Ascending aorta (tissue), 2 donors: Measurements from ENCODE around the gene KCNC4. TPM values are rescaled to one million over a fixed set of nuclear protein-coding genes. Genes with fewer than 3 reads are reported as not detected.

Experiments used
- DNase-seq, 2 donors: peaks; one replicate each; pipeline ENCODE4 v3.0.0-alpha.2; 2019; ENCODE audit warnings: low spot score in 2 of 2
- H3K27ac ChIP-seq, 2 donors: fragments of 200-600 bp; sonication (generic); one replicate each; pipeline ENCODE4 v1.5.1; 2016 to 2017; ENCODE audit warnings: mild to moderate bottlenecking in 1 of 2
- H3K27me3 ChIP-seq: fragments of 200-600 bp; sonication (generic); one replicate; pipeline ENCODE4 v1.5.1; 2017
- H3K36me3 ChIP-seq, 2 donors: fragments of 200-600 bp; sonication (generic); one replicate each; pipeline ENCODE4 v1.5.1; 2016
- H3K4me1 ChIP-seq, 2 donors: fragments of 200-600 bp; sonication (generic); one replicate each; pipeline ENCODE4 v1.5.1; 2016 to 2017; ENCODE audit warnings: mild to moderate bottlenecking in 1 of 2
- H3K4me3 ChIP-seq, 2 donors: fragments of 200-600 bp; sonication (generic); one replicate each; pipeline ENCODE4 v1.5.1; 2016 to 2017; ENCODE audit warnings: mild to moderate bottlenecking in 1 of 2
- H3K9me3 ChIP-seq, 2 donors: fragments of 200-600 bp; sonication (generic); one replicate each; pipeline ENCODE4 v1.5.1; 2016
- intact Hi-C: fragments of 100-400 bp; cut with DNase I; formaldehyde crosslinking; loops from one replicate; pipeline ENCODE4 v1.15.1; 2023
- total RNA-seq: library from RNA; depleted of rRNA; stranded (reverse); fragments of >200 nt; gene quantifications from one replicate; pipeline ENCODE4 v1.1.0, GENCODE V29; 2016
- TF ChIP-seq, protein P1 (sequence below), 3 experiments: fragments of 200-600 bp in 2 of 3; fragments of 450-650 bp in 1 of 3; sonication (generic) in 2 of 3; IDR thresholded peaks; one replicate each; pipeline ENCODE4 v1.5.1; 2016 to 2019; ENCODE audit warnings: antibody characterized with exemption in 3 of 3, mild to moderate bottlenecking in 1 of 3, moderate library complexity in 1 of 3

KCNC4 gene
- total RNA-seq, 1 donor from 2014 or later: 8.4 TPM

DNA sequence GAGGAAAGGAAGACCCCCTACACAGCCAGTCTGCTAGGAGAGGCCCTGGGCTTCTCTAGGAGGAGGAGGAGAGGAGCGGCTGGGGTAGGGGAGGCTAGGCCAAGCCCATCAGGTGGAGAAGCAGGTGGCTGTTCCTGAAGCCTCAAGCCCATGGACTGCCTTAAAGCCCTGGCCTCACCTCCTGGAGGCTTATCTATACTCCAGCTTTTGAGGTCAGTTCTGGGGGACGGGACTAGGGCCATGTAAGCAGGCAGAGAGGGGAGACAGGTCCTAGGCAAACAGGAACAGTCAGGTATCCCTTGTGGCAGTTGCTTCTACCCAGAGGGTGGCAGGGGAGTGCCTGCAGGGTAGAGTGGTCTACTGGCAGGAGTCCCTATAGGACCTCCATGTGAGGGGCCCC lies 40.6 kb downstream of the KCNC4 start:
- Histone ChIP-seq H3K9me3 (no peaks in the 10 kb centered on the region), H3K27me3 (no peaks in the 10 kb centered on the region), H3K4me1 (no peaks in the 10 kb centered on the region), H3K4me3 (no peak overlapping the region), H3K36me3 (no peaks in the 10 kb centered on the region), H3K27ac (no peak overlapping the region)
- no peak for DNase-seq
- intact Hi-C loops: no loop called here
- TF ChIP-seq, protein P1, sequence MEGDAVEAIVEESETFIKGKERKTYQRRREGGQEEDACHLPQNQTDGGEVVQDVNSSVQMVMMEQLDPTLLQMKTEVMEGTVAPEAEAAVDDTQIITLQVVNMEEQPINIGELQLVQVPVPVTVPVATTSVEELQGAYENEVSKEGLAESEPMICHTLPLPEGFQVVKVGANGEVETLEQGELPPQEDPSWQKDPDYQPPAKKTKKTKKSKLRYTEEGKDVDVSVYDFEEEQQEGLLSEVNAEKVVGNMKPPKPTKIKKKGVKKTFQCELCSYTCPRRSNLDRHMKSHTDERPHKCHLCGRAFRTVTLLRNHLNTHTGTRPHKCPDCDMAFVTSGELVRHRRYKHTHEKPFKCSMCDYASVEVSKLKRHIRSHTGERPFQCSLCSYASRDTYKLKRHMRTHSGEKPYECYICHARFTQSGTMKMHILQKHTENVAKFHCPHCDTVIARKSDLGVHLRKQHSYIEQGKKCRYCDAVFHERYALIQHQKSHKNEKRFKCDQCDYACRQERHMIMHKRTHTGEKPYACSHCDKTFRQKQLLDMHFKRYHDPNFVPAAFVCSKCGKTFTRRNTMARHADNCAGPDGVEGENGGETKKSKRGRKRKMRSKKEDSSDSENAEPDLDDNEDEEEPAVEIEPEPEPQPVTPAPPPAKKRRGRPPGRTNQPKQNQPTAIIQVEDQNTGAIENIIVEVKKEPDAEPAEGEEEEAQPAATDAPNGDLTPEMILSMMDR (IDR thresholded peaks at IDR 0.05): no peak

DNA sequence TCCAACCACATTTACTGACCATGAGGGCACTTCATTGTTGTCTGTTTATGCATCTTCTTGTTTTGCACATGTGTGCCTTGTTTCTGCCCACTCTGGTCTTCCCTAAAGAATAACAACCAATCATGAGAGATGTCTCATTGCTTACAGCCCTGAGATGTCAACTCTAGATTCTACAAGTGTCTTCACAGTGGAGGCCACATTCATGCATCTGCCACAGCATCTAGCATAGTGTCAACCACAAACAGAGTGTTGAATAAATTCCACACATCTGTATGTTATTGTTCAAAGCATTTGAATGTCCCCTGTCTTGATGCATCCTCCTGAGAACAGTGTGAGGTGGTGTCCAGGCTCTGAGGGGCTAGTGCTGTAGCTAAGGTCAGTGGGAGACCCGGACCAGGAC lies 43.1 kb downstream of the KCNC4 start:
- no peak for DNase-seq
- Histone ChIP-seq H3K36me3 (no peaks in the 10 kb centered on the region), H3K27me3 (no peaks in the 10 kb centered on the region), H3K9me3 (no peaks in the 10 kb centered on the region), H3K4me3 (no peak overlapping the region), H3K27ac (no peak overlapping the region), H3K4me1 (no peaks in the 10 kb centered on the region)
- intact Hi-C loops: no loop called here
- TF ChIP-seq, protein P1 (IDR thresholded peaks at IDR 0.05): no peak

DNA sequence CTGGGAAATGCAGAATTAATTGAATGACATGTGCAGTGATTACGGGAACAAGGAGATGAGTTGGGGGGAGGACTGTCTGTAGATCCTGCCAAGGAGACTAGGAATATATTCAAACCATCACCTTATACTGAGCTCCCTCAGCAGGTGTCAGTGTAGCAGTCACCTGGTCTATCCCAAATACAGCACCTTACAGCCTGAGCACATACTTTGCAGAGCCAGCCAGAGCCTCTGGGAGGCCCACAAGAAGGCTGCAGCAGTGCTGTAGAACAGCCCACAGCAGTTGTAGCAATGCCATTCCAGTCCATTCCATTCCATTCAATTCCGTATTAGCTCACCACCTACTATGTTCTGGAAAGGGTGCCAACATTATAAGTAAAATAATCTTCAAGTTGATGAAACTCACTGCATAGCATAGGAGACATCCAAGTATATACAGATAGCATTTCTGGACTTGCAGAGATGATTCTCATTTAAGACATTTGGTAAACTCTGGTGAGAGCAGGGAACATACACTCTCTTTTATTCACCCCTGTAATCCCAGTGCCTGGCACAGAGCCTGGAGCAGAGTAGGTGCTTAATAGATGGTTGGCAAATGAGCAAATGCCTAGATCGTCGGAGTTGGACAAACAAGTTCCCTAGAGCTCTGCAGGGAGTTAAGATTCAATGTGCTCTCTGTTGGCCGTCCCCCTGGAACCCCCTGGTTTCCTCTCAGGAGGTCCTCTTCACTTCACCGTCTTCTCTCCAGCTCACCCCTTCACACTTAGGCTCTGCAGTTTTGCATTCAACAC lies 44.7 kb downstream of the KCNC4 start:
- H3K36me3 ChIP-seq: no peaks in the 10 kb centered on the region
- intact Hi-C loops: no loop called here
- H3K9me3 ChIP-seq: no peaks in the 10 kb centered on the region
- H3K27ac ChIP-seq: no peak overlapping the region
- no peak for DNase-seq
- TF ChIP-seq, protein P1 (IDR thresholded peaks at IDR 0.05): no peak
- no peaks in the 10 kb centered on the region for H3K4me1 ChIP-seq
- no peaks in the 10 kb centered on the region for H3K27me3 ChIP-seq
- H3K4me3 ChIP-seq: no peak overlapping the region

DNA sequence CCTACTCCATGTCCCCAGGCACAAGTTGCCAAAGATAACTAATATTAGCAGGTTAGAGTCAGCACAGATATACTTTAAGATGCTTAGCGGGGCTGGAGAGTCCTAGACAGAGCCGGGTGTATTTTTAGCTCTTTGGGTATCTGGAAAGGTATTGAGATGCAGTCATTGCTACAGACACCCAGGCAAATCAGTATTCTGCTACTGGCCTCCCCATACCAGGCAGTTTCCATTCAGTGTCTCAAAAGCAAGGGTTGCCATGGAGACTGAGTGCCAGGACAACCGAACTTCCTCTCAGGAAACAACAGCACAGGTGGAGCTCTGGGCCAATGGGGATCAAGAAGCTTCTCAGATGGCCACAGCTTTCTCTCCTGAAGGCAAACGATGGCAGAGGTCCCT lies 45.3 kb downstream of the KCNC4 start:
- H3K36me3 ChIP-seq: no peaks in the 10 kb centered on the region
- H3K27me3 ChIP-seq: no peaks in the 10 kb centered on the region
- intact Hi-C loops: no loop called here
- H3K27ac ChIP-seq: no peak overlapping the region
- H3K9me3 ChIP-seq: no peaks in the 10 kb centered on the region
- no peak for DNase-seq
- no peaks in the 10 kb centered on the region for H3K4me1 ChIP-seq
- TF ChIP-seq, protein P1 (IDR thresholded peaks at IDR 0.05): no peak
- H3K4me3 ChIP-seq: no peak overlapping the region

DNA sequence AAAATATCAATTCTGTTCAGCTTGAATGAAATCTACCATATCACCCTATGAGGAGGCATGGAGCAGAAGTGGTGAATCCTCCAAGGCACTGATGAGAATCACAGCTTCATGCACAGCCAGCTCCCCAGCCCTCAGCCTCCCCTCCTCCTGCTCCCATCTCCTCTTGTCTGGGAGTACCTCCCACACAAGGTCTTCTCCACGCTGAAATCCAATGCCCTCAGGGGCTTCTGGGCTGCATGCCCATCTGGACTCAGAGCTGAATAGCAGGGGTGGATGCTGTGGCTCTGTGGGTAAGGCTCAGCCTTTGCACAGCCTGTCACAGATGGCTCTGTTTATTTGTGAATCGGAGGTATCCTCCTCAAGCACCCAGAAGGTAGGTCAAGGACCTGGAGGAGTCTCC lies 48.6 kb downstream of the KCNC4 start:
- TF ChIP-seq, protein P1 (IDR thresholded peaks at IDR 0.05): no peak

More for the DNA sequence above, 48.6 kb downstream of the KCNC4 start:
- no peak for DNase-seq
- no peaks in the 10 kb centered on the region for H3K9me3 ChIP-seq
- no peak overlapping the region for H3K4me3 ChIP-seq
- intact Hi-C loops: no loop called here
- no peaks in the 10 kb centered on the region for H3K36me3 ChIP-seq
- no peaks in the 10 kb centered on the region for H3K27me3 ChIP-seq
- H3K4me1 ChIP-seq: no peaks in the 10 kb centered on the region
- no peak overlapping the region for H3K27ac ChIP-seq
